HCT116 (cell line): Measurements from ENCODE around the gene ZDHHC1. TPM values are rescaled to one million over a fixed set of nuclear protein-coding genes. Genes with fewer than 3 reads are reported as not detected.

Experiments used
- ATAC-seq: fragments of 200-7000 bp; cut with Tn5 transposase; 2 replicates; pipeline ENCODE4 v1.9.1; 2020; ENCODE audit warnings: mild to moderate bottlenecking, moderate library complexity
- BruUV-seq: library from RNA; stranded (reverse); fragments of 400-500 nt; replicated peaks from 2 replicates; lab custom pipeline; 2021; lab: Mats Ljungman, UMichigan
- CTCF ChIA-PET: fragments of 300-600 bp; sonication (Branson Sonifier 250); formaldehyde crosslinking; loops from one replicate; lab custom pipeline; 2021; ENCODE audit warnings: antibody characterized with exemption; lab: Charles Lee
- POLR2A ChIA-PET: fragments of 300-600, 350-600 bp; sonication (Branson Sonifier 250); formaldehyde crosslinking; loops from one replicate; lab custom pipeline; 2021; ENCODE audit warnings: antibody characterized with exemption; lab: Charles Lee
- RAD21 ChIA-PET, 2 experiments: fragments of 300-600 bp; sonication (Branson Sonifier 250); formaldehyde crosslinking; loops; one replicate each; lab custom pipeline; 2023; ENCODE audit warnings: low total read pairs in 2 of 2; ENCODE audit not compliant: uncharacterized antibody in 2 of 2, unreplicated experiment in 2 of 2, low non-redundant PET in 1 of 2; lab: Charles Lee
- DNase-seq: peaks from one replicate; pipeline ENCODE4 v3.0.0-alpha.2; 2010; ENCODE audit warnings: low read depth, low spot score
- H2AFZ ChIP-seq: fragments of 200-600 bp; shearing (Covaris generic), sonication (generic); 2 replicates; pipeline ENCODE4 v1.6.1; 2017; ENCODE audit warnings: low read depth, mixed run types, mixed read lengths, antibody characterized with exemption, low read length; ENCODE audit not compliant: poor library complexity, severe bottlenecking
- H3K27ac ChIP-seq: 2 replicates; pipeline ENCODE4 v1.5.1; 2012; ENCODE audit warnings: low read depth, low read length
- H3K27me3 ChIP-seq: fragments of 200-600 bp; sonication (generic); 2 replicates; pipeline ENCODE4 v1.6.1; 2016; ENCODE audit warnings: mixed run types, low read length, mixed read lengths; ENCODE audit not compliant: insufficient read depth
- H3K36me3 ChIP-seq, 2 experiments: fragments of 200-500 bp in 1 of 2; fragments of 200-600 bp in 1 of 2; sonication (Bioruptor generic) in 1 of 2; sonication (generic) in 1 of 2; 2 replicates each; pipeline versions ENCODE4 v1.5.1 to v1.6.1; 2014 to 2016; ENCODE audit warnings: low read length in 2 of 2, inconsistent platforms in 1 of 2, mixed read lengths in 1 of 2, mixed run types in 1 of 2; ENCODE audit not compliant: insufficient read depth in 2 of 2, control insufficient read depth in 1 of 2
- H3K4me1 ChIP-seq, 2 experiments: fragments of 200-600 bp in 1 of 2; sonication (generic) in 1 of 2; 2 replicates each; pipeline versions ENCODE4 v1.5.1 to v1.6.1; 2012 to 2017; ENCODE audit warnings: low read length in 2 of 2, inconsistent platforms in 1 of 2, mild to moderate bottlenecking in 1 of 2, mixed read lengths in 1 of 2, mixed run types in 1 of 2, moderate library complexity in 1 of 2; ENCODE audit not compliant: insufficient read depth in 2 of 2, control insufficient read depth in 1 of 2
- H3K4me2 ChIP-seq: fragments of 200-600 bp; sonication (generic); 2 replicates; pipeline ENCODE4 v1.6.1; 2017; ENCODE audit warnings: mixed run types, low read length, mixed read lengths
- H3K4me3 ChIP-seq, 2 experiments: fragments of 200-600 bp in 1 of 2; sonication (generic) in 1 of 2; replicated peaks in 1 of 2; 2 replicates each; pipeline ENCODE4 v1.5.1; 2011 to 2016; ENCODE audit warnings: low read length in 2 of 2, control low read depth in 1 of 2, low read depth in 1 of 2, mild to moderate bottlenecking in 1 of 2, mixed read lengths in 1 of 2, mixed run types in 1 of 2
- H3K79me2 ChIP-seq: fragments of 200-600 bp; sonication (generic); 2 replicates; pipeline ENCODE4 v1.6.1; 2017; ENCODE audit warnings: mild to moderate bottlenecking, mixed run types, low read length, moderate library complexity, mixed read lengths; ENCODE audit not compliant: insufficient read depth
- H3K9ac ChIP-seq: fragments of 200-600 bp; sonication (generic); 2 replicates; pipeline ENCODE4 v1.6.1; 2016; ENCODE audit warnings: low read length, mixed read lengths
- H3K9me2 ChIP-seq: fragments of 200-600 bp; sonication (generic), shearing (Covaris generic); 2 replicates; pipeline ENCODE4 v1.6.1; 2017; ENCODE audit warnings: mixed run types, mild to moderate bottlenecking, moderate library complexity; ENCODE audit not compliant: insufficient read depth
- H3K9me3 ChIP-seq, 2 experiments: fragments of 200-500 bp in 1 of 2; fragments of 200-600 bp in 1 of 2; sonication (Bioruptor generic) in 1 of 2; sonication (generic) in 1 of 2; 2 replicates each; pipeline ENCODE4 v1.6.1; 2014 to 2017; ENCODE audit warnings: low read length in 2 of 2, mixed read lengths in 2 of 2, inconsistent platforms in 1 of 2, low read depth in 1 of 2, mild to moderate bottlenecking in 1 of 2, mixed run types in 1 of 2, moderate library complexity in 1 of 2; ENCODE audit not compliant: control insufficient read depth in 1 of 2, insufficient read depth in 1 of 2
- H4K20me1 ChIP-seq: fragments of 200-600 bp; sonication (generic), shearing (Covaris generic); 2 replicates; pipeline ENCODE4 v1.6.1; 2017; ENCODE audit warnings: mixed run types, mild to moderate bottlenecking, moderate library complexity; ENCODE audit not compliant: insufficient read depth
- ATF3 ChIP-seq: IDR thresholded peaks from 2 replicates; pipeline ENCODE4 v1.6.1; 2012
- CBX3 ChIP-seq: IDR thresholded peaks from 2 replicates; pipeline ENCODE4 v1.6.1; 2012; ENCODE audit warnings: low read depth
- CEBPB ChIP-seq: IDR thresholded peaks from 2 replicates; pipeline ENCODE4 v1.6.1; 2012; ENCODE audit warnings: low read depth
- CTCF ChIP-seq, 3 experiments: fragments of 200-600 bp in 1 of 3; sonication (generic) in 1 of 3; IDR thresholded peaks in 2 of 3; conservative IDR thresholded peaks in 1 of 3; 2 replicates each; pipeline ENCODE4 v1.5.1; 2012 to 2017; ENCODE audit warnings: low read depth in 2 of 3, low read length in 2 of 3, antibody characterized with exemption in 1 of 3, borderline replicate concordance in 1 of 3, control low read depth in 1 of 3, mild to moderate bottlenecking in 1 of 3, mixed read lengths in 1 of 3, mixed run types in 1 of 3, moderate library complexity in 1 of 3; ENCODE audit not compliant: insufficient read depth in 1 of 3
- EGR1 ChIP-seq: IDR thresholded peaks from 2 replicates; pipeline ENCODE4 v1.6.1; 2012; ENCODE audit warnings: low read depth
- ELF1 ChIP-seq: IDR thresholded peaks from 2 replicates; pipeline ENCODE4 v1.6.1; 2012; ENCODE audit warnings: low read depth, borderline replicate concordance
- EZH2 ChIP-seq: fragments of 200-600 bp; sonication (generic); IDR thresholded peaks from 2 replicates; pipeline ENCODE4 v1.6.1; 2017; ENCODE audit warnings: antibody characterized with exemption, mixed run types
- EZH2phosphoT487 ChIP-seq: fragments of 200-600 bp; IDR thresholded peaks from 2 replicates; pipeline ENCODE4 v1.6.1; 2018; ENCODE audit warnings: antibody characterized with exemption, borderline replicate concordance
- FOSL1 ChIP-seq: IDR thresholded peaks from 2 replicates; pipeline ENCODE4 v1.6.1; 2012; ENCODE audit warnings: low read depth
- MAX ChIP-seq: IDR thresholded peaks from 2 replicates; pipeline ENCODE4 v1.6.1; 2012
- POLR2A ChIP-seq: IDR thresholded peaks from 2 replicates; pipeline ENCODE4 v1.7.0; 2011; ENCODE audit warnings: borderline replicate concordance; ENCODE audit not compliant: insufficient read depth, insufficient read length; ENCODE audit errors: extremely low read depth
- POLR2AphosphoS5 ChIP-seq: IDR thresholded peaks from 2 replicates; pipeline ENCODE4 v1.6.1; 2011; ENCODE audit warnings: mild to moderate bottlenecking, low read depth, low read length, moderate library complexity
- SIN3A ChIP-seq: IDR thresholded peaks from 2 replicates; pipeline ENCODE4 v1.6.1; 2012; ENCODE audit warnings: low read depth
- SP1 ChIP-seq: IDR thresholded peaks from 2 replicates; pipeline ENCODE4 v1.6.1; 2012; ENCODE audit warnings: low read depth
- SRF ChIP-seq: IDR thresholded peaks from 2 replicates; pipeline ENCODE4 v1.6.1; 2012; ENCODE audit warnings: low read depth
- TCF7L2 ChIP-seq: IDR thresholded peaks from 2 replicates; pipeline ENCODE4 v1.7.0; 2011; ENCODE audit warnings: borderline replicate concordance, inconsistent platforms; ENCODE audit not compliant: insufficient read depth, insufficient read length; ENCODE audit errors: extremely low read depth
- YY1 ChIP-seq: IDR thresholded peaks from 2 replicates; pipeline ENCODE4 v1.6.1; 2011; ENCODE audit warnings: low read length, low read depth, moderate library complexity, mild to moderate bottlenecking; ENCODE audit not compliant: insufficient replicate concordance; ENCODE audit errors: extremely low read depth
- ZBTB33 ChIP-seq: IDR thresholded peaks from 2 replicates; pipeline ENCODE4 v1.6.1; 2011; ENCODE audit warnings: mild to moderate bottlenecking, low read length, moderate library complexity; ENCODE audit not compliant: insufficient replicate concordance; ENCODE audit errors: extremely low read depth
- ZFX ChIP-seq: fragments of 450-650 bp; IDR thresholded peaks from 2 replicates; pipeline ENCODE4 v1.6.1; 2017
- intact Hi-C: fragments of 100-400 bp; cut with micrococcal nuclease; formaldehyde crosslinking; loops from 2 replicates; pipeline ENCODE4 v1.10.0; 2022
- total RNA-seq: library from RNA; stranded (reverse); gene quantifications from one replicate; pipeline ENCODE4 v1.2.1, GENCODE V29; 2021; ENCODE audit not compliant: unreplicated experiment
- TF ChIP-seq, protein P1 (sequence below): IDR thresholded peaks from 2 replicates; pipeline ENCODE4 v1.6.1; 2012; ENCODE audit warnings: low read depth

ZDHHC1 gene
- total RNA-seq, 1 experiment from 2014 or later: 9.1 TPM

DNA sequence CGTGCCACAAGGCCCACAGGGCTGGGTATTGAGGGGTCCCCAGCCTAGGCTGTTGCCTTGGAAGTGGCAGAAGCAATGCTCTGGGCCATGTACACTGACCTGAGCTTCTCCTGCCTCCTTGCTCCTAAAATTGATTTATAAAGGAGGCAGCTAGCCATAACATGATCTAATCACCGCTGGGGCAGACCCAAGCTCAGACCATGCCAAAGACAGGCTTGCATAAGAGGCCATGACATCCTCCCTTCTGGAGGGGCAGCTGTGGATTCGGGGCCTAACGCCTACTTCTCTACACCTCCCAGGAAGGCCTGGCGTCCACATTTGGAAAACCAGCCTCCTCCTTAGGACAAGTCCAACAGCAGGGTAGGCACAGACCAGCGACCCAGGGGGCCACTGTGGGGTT, 27.0 kb upstream of the ZDHHC1 start:
- no peak for TF ChIP-seq EZH2
- TF ChIP-seq MAX: no peak
- TF ChIP-seq POLR2AphosphoS5: no peak
- TF ChIP-seq TCF7L2: no peak
- TF ChIP-seq SP1: no peak
- no peak for TF ChIP-seq CBX3
- no peak for TF ChIP-seq ZFX
- no peak for TF ChIP-seq ATF3
- TF ChIP-seq, protein P1, sequence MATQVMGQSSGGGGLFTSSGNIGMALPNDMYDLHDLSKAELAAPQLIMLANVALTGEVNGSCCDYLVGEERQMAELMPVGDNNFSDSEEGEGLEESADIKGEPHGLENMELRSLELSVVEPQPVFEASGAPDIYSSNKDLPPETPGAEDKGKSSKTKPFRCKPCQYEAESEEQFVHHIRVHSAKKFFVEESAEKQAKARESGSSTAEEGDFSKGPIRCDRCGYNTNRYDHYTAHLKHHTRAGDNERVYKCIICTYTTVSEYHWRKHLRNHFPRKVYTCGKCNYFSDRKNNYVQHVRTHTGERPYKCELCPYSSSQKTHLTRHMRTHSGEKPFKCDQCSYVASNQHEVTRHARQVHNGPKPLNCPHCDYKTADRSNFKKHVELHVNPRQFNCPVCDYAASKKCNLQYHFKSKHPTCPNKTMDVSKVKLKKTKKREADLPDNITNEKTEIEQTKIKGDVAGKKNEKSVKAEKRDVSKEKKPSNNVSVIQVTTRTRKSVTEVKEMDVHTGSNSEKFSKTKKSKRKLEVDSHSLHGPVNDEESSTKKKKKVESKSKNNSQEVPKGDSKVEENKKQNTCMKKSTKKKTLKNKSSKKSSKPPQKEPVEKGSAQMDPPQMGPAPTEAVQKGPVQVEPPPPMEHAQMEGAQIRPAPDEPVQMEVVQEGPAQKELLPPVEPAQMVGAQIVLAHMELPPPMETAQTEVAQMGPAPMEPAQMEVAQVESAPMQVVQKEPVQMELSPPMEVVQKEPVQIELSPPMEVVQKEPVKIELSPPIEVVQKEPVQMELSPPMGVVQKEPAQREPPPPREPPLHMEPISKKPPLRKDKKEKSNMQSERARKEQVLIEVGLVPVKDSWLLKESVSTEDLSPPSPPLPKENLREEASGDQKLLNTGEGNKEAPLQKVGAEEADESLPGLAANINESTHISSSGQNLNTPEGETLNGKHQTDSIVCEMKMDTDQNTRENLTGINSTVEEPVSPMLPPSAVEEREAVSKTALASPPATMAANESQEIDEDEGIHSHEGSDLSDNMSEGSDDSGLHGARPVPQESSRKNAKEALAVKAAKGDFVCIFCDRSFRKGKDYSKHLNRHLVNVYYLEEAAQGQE: no peak
- no peak for TF ChIP-seq EGR1
- no peak for TF ChIP-seq ELF1
- TF ChIP-seq ZBTB33: no peak
- no peak for TF ChIP-seq EZH2phosphoT487
- no peak for TF ChIP-seq SIN3A
- no peak for TF ChIP-seq POLR2A
- no peak for TF ChIP-seq FOSL1
- no peak for TF ChIP-seq CTCF (IDR thresholded peaks at IDR 0.05 in 2 of 3, conservative IDR thresholded peaks at IDR 0.05 in 1 of 3; ENCODE audit: borderline replicate concordance in 1 of 3, insufficient read depth in 1 of 3, low read depth in 2 of 3, low read length in 2 of 3)
- no peak for TF ChIP-seq YY1
- TF ChIP-seq CEBPB: no peak
- no peak for TF ChIP-seq SRF
- TF ChIP-seq, all 23 proteins: peak for 0
- DNase-seq (no peak), ATAC-seq (no peak)
- ChIA-PET RAD21 (no interaction called here), POLR2A (interaction anchor here (1.1 kb wide), 1 partner anchor 12 kb away, joined by 3 read pairs; the partner anchor contains the start of gene HSD11B2), CTCF (no interaction called here)
- Histone ChIP-seq H3K79me2 (no peaks in the 10 kb centered on the region), H3K9me3 (no peaks in the 10 kb centered on the region), H3K27ac (no peak overlapping the region), H3K36me3 (peaks cover 0 to 4% of the 10 kb centered on the region in 2 experiments; a peak in 1 of 4 replicates), H2AFZ (no peak overlapping the region), H3K27me3 (no peaks in the 10 kb centered on the region), H3K4me1 (peaks cover 0 to 3% of the 10 kb centered on the region in 2 experiments; a peak in 1 of 4 replicates), H4K20me1 (no peaks in the 10 kb centered on the region), H3K4me3 (no peak overlapping the region), H3K9ac (no peak overlapping the region), H3K4me2 (no peak overlapping the region), H3K9me2 (no peaks in the 10 kb centered on the region)
- no TSS peak for BruUV-seq
- intact Hi-C loops: no loop called here
